Cardiac muscle cell (in vitro differentiated cells and primary cell): ENCODE measurements around the gene IMMP2L. TPM values are rescaled to one million over a fixed set of nuclear protein-coding genes. Genes with fewer than 3 reads are reported as not detected.
A peak's percentile ranks its signal among the peaks of the same experiment; 100 is the strongest.

Experiments used
- DNase-seq, 2 donors: peaks; one replicate each; pipeline versions ENCODE4 v3.0.0 to v3.0.0-alpha.2; 2010 to 2017; ENCODE audit warnings: low read depth in 1 of 2, low spot score in 1 of 2
- H3K27ac ChIP-seq: fragments of 200-600 bp; sonication (generic); 2 replicates; pipeline ENCODE4 v1.5.1; 2016
- H3K27me3 ChIP-seq: fragments of 200-600 bp; sonication (generic); 2 replicates; pipeline ENCODE4 v1.6.0; 2016; ENCODE audit warnings: control low read depth
- H3K36me3 ChIP-seq: fragments of 200-600 bp; sonication (generic); 2 replicates; pipeline ENCODE4 v1.5.1; 2016; ENCODE audit warnings: control low read depth
- H3K4me1 ChIP-seq: fragments of 200-600 bp; sonication (generic); 2 replicates; pipeline ENCODE4 v1.8.1; 2017; ENCODE audit warnings: low read depth, mild to moderate bottlenecking, mixed run types
- H3K4me3 ChIP-seq: fragments of 200-600 bp; sonication (generic); 2 replicates; pipeline ENCODE4 v1.5.1; 2016; ENCODE audit warnings: mild to moderate bottlenecking
- H3K9me3 ChIP-seq: fragments of 200-600 bp; sonication (generic); 2 replicates; pipeline ENCODE4 v1.5.1; 2017; ENCODE audit warnings: low read depth, mild to moderate bottlenecking, control low read depth
- CTCF ChIP-seq: IDR thresholded peaks from 2 replicates; pipeline ENCODE4 v1.5.1; 2012; ENCODE audit warnings: low read depth, mild to moderate bottlenecking, low read length
- polyA plus RNA-seq: library from polyadenylated mRNA; unstranded; fragments of >200 nt; fragmentation: Nextera tagmentation; extraction: Ambion mirVana; gene quantifications from 2 replicates; pipeline ENCODE4 v1.2.1, GENCODE V29; 2016
- total RNA-seq: library from RNA; depleted of rRNA; stranded (reverse); fragments of >200 nt; gene quantifications from 2 replicates; pipeline ENCODE4 v1.2.3, GENCODE V29; 2016

IMMP2L gene
- total and polyA plus RNA-seq, 2 experiments from 2014 or later, result 6.0 to 11.9 TPM

GRCh38 chr7:111101856-111102646 is 460.2 kb downstream of the IMMP2L start:
- H3K27ac ChIP-seq, result no peak overlapping the region
- no peaks in the 10 kb centered on the region for H3K9me3 ChIP-seq
- no peak overlapping the region for H3K4me3 ChIP-seq
- no peak for TF ChIP-seq CTCF
- no peaks in the 10 kb centered on the region for H3K27me3 ChIP-seq
- no peak for DNase-seq
- peaks cover 3% of the 10 kb centered on the region for H3K36me3 ChIP-seq
- H3K4me1 ChIP-seq, result peaks cover 14% of the 10 kb centered on the region

- Histone ChIP-seq H3K27ac (no peak overlapping the region), H3K36me3 (peaks cover 3% of the 10 kb centered on the region), H3K27me3 (no peaks in the 10 kb centered on the region), H3K9me3 (no peaks in the 10 kb centered on the region), H3K4me1 (peaks cover 36% of the 10 kb centered on the region), H3K4me3 (no peak overlapping the region)
- no peak for TF ChIP-seq CTCF
- DNase-seq, result no peak
These were observed 463.4 kb downstream of the IMMP2L start for GRCh38 chr7:111098926-111099250.

- H3K4me1 ChIP-seq, result peaks cover 36% of the 10 kb centered on the region
- H3K9me3 ChIP-seq, result no peaks in the 10 kb centered on the region
- H3K27ac ChIP-seq, result no peak overlapping the region
- peak; percentile 50 to 67 for DNase-seq
- peak; percentile 63 for TF ChIP-seq CTCF
- peak overlapping the region; percentile 1 for H3K4me3 ChIP-seq
- H3K36me3 ChIP-seq, result peaks cover 3% of the 10 kb centered on the region
- no peaks in the 10 kb centered on the region for H3K27me3 ChIP-seq
These were observed 464.0 kb downstream of the IMMP2L start for GRCh38 chr7:111098011-111098925.

GRCh38 chr7:111096997-111097396 is 465.3 kb downstream of the IMMP2L start:
- no peak overlapping the region for H3K4me3 ChIP-seq
- peaks cover 36% of the 10 kb centered on the region for H3K4me1 ChIP-seq
- no peaks in the 10 kb centered on the region for H3K9me3 ChIP-seq
- H3K36me3 ChIP-seq, result peaks cover 3% of the 10 kb centered on the region
- no peak overlapping the region for H3K27ac ChIP-seq
- no peak for DNase-seq
- H3K27me3 ChIP-seq, result no peaks in the 10 kb centered on the region
- no peak for TF ChIP-seq CTCF

- H3K4me1 ChIP-seq, result peaks cover 36% of the 10 kb centered on the region
- no peaks in the 10 kb centered on the region for H3K9me3 ChIP-seq
- DNase-seq, result no peak
- no peak for TF ChIP-seq CTCF
- no peaks in the 10 kb centered on the region for H3K27me3 ChIP-seq
- peak overlapping the region; percentile 54 for H3K4me3 ChIP-seq
- H3K27ac ChIP-seq, result no peak overlapping the region
- no peaks in the 10 kb centered on the region for H3K36me3 ChIP-seq
These were observed 467.9 kb downstream of the IMMP2L start for GRCh38 chr7:111094419-111094818.
